ENCODE results near the gene LRIF1.

The LRIF1 gene

DNA sequence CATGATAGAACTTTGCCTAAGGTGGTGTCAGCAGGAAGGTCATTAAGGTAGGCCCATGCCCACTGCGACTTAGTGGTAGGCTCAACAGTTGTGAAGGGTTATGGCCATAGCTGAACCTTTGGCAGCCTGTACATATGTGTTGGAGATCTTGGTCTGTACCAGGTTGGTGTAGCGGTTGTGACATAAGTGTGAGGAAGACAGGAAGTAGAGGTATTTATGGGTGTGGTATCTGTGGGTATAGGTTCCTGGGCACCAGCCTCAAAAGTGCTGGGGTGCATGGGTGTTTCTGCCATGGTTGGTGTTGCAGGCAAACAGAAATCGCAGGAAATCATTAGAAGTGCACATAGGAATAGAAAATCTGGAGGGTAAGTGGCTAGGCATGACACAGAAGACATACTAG is 18.6 kb upstream of the LRIF1 start:
- Histone ChIP-seq H3K27ac (no peak overlapping the region), H3K4me3 (no peak overlapping the region), H3K9ac (ENCODE audit: insufficient read length) (no peak overlapping the region), H3K9me3 (ENCODE audit: low read depth, low read length) (no peaks in the 10 kb centered on the region), H3K36me3 (ENCODE audit: insufficient read depth, low read length) (no peaks in the 10 kb centered on the region)
- DNase-seq (ENCODE audit: low read depth, low spot score), result no peak
- TF ChIP-seq FOXP2 (optimal IDR thresholded peaks at IDR 0.05; ENCODE audit: control extremely low read depth, extremely low read length, insufficient read depth) (no peak), POLR2AphosphoS5 (IDR thresholded peaks at IDR 0.05; ENCODE audit: borderline replicate concordance, low read depth, low read length) (no peak), EZH2 (IDR thresholded peaks at IDR 0.05) (no peak)

DNA sequence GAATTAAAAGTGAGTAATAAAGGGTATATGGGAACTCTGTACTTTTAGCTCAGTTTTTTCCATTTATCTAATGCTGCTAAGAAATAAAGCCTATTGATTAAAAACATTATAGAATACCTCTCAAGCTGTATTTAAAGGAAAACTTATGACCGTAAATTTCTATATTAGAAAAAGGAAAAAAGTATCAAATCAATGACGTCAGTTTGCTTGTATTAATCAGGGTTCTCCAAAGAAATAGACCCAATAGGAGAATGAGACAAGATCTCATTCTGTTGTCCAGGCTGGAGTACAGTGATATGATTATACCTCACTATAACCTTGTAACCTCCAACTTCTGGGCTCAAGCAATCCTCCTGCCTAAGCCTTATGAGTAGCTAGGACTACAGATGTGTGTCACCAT is 15.4 kb upstream of the LRIF1 start:
- H3K4me3 ChIP-seq, result no peak overlapping the region
- H3K36me3 ChIP-seq (ENCODE audit: insufficient read depth, low read length), result no peaks in the 10 kb centered on the region
- H3K9ac ChIP-seq (ENCODE audit: insufficient read length), result no peak overlapping the region
- H3K9me3 ChIP-seq (ENCODE audit: low read depth, low read length), result no peaks in the 10 kb centered on the region
- DNase-seq (ENCODE audit: low read depth, low spot score), result no peak
- no peak overlapping the region for H3K27ac ChIP-seq
- no peak for TF ChIP-seq FOXP2 (optimal IDR thresholded peaks at IDR 0.05; ENCODE audit: control extremely low read depth, extremely low read length, insufficient read depth)
- TF ChIP-seq EZH2 (IDR thresholded peaks at IDR 0.05), result no peak
- no peak for TF ChIP-seq POLR2AphosphoS5 (IDR thresholded peaks at IDR 0.05; ENCODE audit: borderline replicate concordance, low read depth, low read length)

DNA sequence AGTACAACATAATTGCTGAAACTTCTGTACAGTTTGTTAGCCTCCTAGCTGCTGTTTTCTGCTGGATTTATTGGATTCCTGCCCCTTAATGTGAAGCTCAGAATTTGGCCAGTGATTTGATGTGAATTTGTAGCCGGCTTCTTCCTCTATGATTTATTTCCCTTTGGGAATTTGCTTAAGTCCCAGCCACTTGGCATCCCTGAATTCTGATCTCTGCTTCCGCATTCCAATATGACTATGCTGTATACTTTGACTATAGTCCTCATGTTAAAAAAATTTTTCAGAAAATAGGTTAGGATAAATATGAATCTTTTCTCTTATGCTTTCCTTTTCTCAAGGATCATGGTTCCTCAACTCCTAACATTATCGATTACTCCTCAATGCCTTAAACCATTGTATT is 12.4 kb upstream of the LRIF1 start:
- Histone ChIP-seq H3K9me3 (ENCODE audit: low read depth, low read length) (no peaks in the 10 kb centered on the region), H3K36me3 (ENCODE audit: insufficient read depth, low read length) (no peaks in the 10 kb centered on the region), H3K4me3 (no peak overlapping the region), H3K27ac (no peak overlapping the region), H3K9ac (ENCODE audit: insufficient read length) (no peak overlapping the region)
- no peak for TF ChIP-seq POLR2AphosphoS5 (IDR thresholded peaks at IDR 0.05; ENCODE audit: borderline replicate concordance, low read depth, low read length)
- TF ChIP-seq FOXP2 (optimal IDR thresholded peaks at IDR 0.05; ENCODE audit: control extremely low read depth, extremely low read length, insufficient read depth), result no peak
- no peak for TF ChIP-seq EZH2 (IDR thresholded peaks at IDR 0.05)
- DNase-seq (ENCODE audit: low read depth, low spot score), result no peak

- DNase-seq (ENCODE audit: low read depth, low spot score), result no peak
- no peak overlapping the region for H3K4me3 ChIP-seq
- no peaks in the 10 kb centered on the region for H3K36me3 ChIP-seq (ENCODE audit: insufficient read depth, low read length)
- no peak overlapping the region for H3K9ac ChIP-seq (ENCODE audit: insufficient read length)
- H3K27ac ChIP-seq, result no peak overlapping the region
- no peak for TF ChIP-seq POLR2AphosphoS5 (IDR thresholded peaks at IDR 0.05; ENCODE audit: borderline replicate concordance, low read depth, low read length)
- no peak for TF ChIP-seq EZH2 (IDR thresholded peaks at IDR 0.05)
- TF ChIP-seq FOXP2 (optimal IDR thresholded peaks at IDR 0.05; ENCODE audit: control extremely low read depth, extremely low read length, insufficient read depth), result no peak
- H3K9me3 ChIP-seq (ENCODE audit: low read depth, low read length), result no peaks in the 10 kb centered on the region
These were observed 11.5 kb upstream of the LRIF1 start for GRCh38 chr1:110975265-110975664.

DNA sequence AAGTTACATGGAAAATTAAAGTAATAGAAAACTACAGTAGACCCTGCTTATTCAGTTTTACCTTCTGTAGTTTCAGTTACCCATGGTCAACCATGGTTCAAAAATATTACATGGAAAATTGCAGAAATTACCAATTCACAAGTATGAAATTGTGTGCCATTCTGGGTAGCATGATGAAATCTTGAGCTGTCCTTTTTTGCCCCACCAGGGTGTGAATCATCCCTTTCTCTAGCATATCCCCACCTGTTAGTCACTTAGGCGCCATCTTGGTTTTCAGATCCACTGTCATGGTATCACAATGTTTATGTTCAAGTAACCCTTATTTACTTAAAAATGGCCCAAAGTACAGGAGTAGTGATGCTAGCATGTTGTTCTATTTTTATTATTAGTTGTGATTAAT is 3.5 kb upstream of the LRIF1 start:
- Histone ChIP-seq H3K36me3 (ENCODE audit: insufficient read depth, low read length) (peaks cover 6% of the 10 kb centered on the region), H3K9ac (ENCODE audit: insufficient read length) (no peak overlapping the region), H3K4me3 (no peak overlapping the region), H3K27ac (no peak overlapping the region), H3K9me3 (ENCODE audit: low read depth, low read length) (peaks cover 7% of the 10 kb centered on the region; the same call in 1 of the 2 replicates)
- no peak for DNase-seq (ENCODE audit: low read depth, low spot score)
- TF ChIP-seq FOXP2 (optimal IDR thresholded peaks at IDR 0.05; ENCODE audit: control extremely low read depth, extremely low read length, insufficient read depth) (no peak), POLR2AphosphoS5 (IDR thresholded peaks at IDR 0.05; ENCODE audit: borderline replicate concordance, low read depth, low read length) (no peak), EZH2 (IDR thresholded peaks at IDR 0.05) (no peak)

DNA sequence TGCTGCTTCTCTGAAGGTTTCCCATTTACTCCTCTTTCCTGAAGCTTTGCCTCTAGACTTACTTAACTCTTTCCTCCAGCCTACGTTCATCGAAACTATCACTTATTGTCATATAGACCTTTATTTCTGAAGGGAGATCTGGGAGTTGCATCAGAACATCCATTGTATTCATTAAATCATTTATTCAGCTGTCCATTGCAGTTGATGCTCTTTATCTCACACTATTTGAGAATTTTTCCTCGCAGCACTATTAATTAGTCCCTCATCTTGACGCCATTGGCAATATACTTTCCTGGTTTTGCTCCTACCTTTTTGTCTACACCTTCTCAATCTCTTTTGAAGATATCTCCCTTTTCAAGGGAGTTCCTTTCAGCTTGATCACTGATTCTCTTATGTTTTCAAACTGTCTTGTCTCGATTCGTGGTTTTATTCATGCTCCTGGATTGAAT is 757 bp upstream of the LRIF1 start:
- Histone ChIP-seq H3K9ac (ENCODE audit: insufficient read length) (peak overlapping the region; percentile 61), H3K36me3 (ENCODE audit: insufficient read depth, low read length) (peaks cover 20% of the 10 kb centered on the region), H3K4me3 (peak overlapping the region; percentile 81), H3K27ac (peak overlapping the region; percentile 100), H3K9me3 (ENCODE audit: low read depth, low read length) (peaks cover 14% of the 10 kb centered on the region)
- TF ChIP-seq FOXP2 (optimal IDR thresholded peaks at IDR 0.05; ENCODE audit: control extremely low read depth, extremely low read length, insufficient read depth), result no peak
- no peak for TF ChIP-seq POLR2AphosphoS5 (IDR thresholded peaks at IDR 0.05; ENCODE audit: borderline replicate concordance, low read depth, low read length)
- no peak for DNase-seq (ENCODE audit: low read depth, low spot score)

DNA sequence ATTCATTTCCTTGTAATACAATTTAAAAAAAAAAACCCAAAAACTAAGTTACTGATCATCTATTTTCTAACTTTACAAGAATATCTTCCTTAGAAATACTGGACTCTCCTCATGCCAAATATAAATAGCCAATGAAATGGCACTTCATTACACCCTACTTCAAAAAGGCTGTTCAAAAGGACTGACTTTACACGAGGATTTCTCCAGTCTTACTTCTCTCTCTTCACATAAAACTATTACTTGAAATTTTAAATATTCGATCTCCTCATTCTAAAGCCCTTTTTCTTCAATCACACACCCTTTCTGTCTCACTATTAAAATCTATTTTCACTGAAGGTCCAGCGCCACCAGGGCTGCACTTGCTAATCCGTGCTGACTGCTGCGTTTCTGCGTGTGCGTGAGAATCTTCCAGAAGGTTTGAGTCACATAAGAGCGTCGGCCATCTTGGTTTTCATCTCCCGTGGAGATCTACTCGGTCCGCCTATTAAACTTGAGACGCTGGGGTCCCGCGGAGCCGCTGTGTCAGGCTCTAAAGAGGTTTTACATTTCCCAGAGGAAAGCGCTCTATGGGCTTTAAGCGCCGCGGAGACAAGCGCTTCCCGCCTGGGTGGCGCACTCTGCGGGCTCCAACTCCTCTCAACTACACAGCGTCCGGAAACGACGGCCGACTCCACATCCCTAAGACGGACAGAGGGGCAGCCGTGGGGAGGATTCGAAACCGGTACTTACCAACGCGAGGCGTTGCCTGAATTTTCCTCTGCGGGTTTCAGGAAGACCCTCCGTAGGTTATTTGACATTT is 631 bp downstream of the LRIF1 start:
- Histone ChIP-seq H3K9ac (ENCODE audit: insufficient read length) (peak overlapping the region; percentile 98), H3K36me3 (ENCODE audit: insufficient read depth, low read length) (peaks cover 32% of the 10 kb centered on the region), H3K9me3 (ENCODE audit: low read depth, low read length) (peaks cover 14% of the 10 kb centered on the region), H3K27ac (peak overlapping the region; percentile 100), H3K4me3 (peak overlapping the region; percentile 99)
- TF ChIP-seq EZH2 (IDR thresholded peaks at IDR 0.05), result no peak
- no peak for TF ChIP-seq FOXP2 (optimal IDR thresholded peaks at IDR 0.05; ENCODE audit: control extremely low read depth, extremely low read length, insufficient read depth)
- TF ChIP-seq POLR2AphosphoS5 (IDR thresholded peaks at IDR 0.05; ENCODE audit: borderline replicate concordance, low read depth, low read length), result no peak
- peak; percentile 44 for DNase-seq (ENCODE audit: low read depth, low spot score)

GRCh38 chr1:110961902-110962301 is 1.8 kb downstream of the LRIF1 start:
- no peak for TF ChIP-seq EZH2 (IDR thresholded peaks at IDR 0.05)
- no peak for TF ChIP-seq FOXP2 (optimal IDR thresholded peaks at IDR 0.05; ENCODE audit: control extremely low read depth, extremely low read length, insufficient read depth)
- no peak for TF ChIP-seq POLR2AphosphoS5 (IDR thresholded peaks at IDR 0.05; ENCODE audit: borderline replicate concordance, low read depth, low read length)
- Histone ChIP-seq H3K36me3 (ENCODE audit: insufficient read depth, low read length) (peaks cover 38% of the 10 kb centered on the region), H3K9me3 (ENCODE audit: low read depth, low read length) (peaks cover 14% of the 10 kb centered on the region), H3K9ac (ENCODE audit: insufficient read length) (no peak overlapping the region), H3K27ac (no peak overlapping the region), H3K4me3 (peak overlapping the region; percentile 99)
- no peak for DNase-seq (ENCODE audit: low read depth, low spot score)

Measured in SK-N-MC (cell line).